IPS DF 4.7 (cell line): Measurements from ENCODE around the gene ZNF644.
"Not testable (repeated sequence)": the region's sequence is repeated elsewhere in the genome, so short reads cannot be mapped to it uniquely, and the experiment has no call there.

ENCODE experiments used
- DNase-seq: peaks from one replicate; pipeline ENCODE4 v3.0.0-alpha.2; 2013; ENCODE audit warnings: low spot score; ENCODE audit errors: extremely low read depth

Gene ZNF644

GRCh38 chr1:90928231-90928630 is 93.6 kb downstream of the ZNF644 start:
- not testable (repeated sequence) for DNase-seq

GRCh38 chr1:90927674-90928073 is 94.2 kb downstream of the ZNF644 start:
- DNase-seq = not testable (repeated sequence)

DNA sequence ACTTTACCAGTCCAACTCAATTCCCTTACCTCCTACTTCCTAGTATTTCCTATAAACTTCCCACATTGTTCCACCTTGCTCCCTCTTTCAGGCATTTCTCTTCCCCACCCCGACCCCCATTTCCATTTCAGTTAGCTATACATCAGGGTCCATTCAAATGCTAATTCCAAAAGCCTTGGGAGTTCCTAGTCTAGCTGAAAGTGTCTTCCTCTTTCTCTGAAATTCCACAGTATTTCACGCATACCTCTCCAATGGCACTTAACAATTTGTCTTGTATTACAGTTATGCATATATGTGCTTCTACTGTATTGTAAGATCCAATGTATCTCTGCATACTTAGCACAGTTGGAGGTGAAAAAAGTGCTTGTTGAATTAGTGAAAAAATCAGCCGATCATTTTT is 94.9 kb downstream of the ZNF644 start:
- peak; percentile 68 for DNase-seq

DNA sequence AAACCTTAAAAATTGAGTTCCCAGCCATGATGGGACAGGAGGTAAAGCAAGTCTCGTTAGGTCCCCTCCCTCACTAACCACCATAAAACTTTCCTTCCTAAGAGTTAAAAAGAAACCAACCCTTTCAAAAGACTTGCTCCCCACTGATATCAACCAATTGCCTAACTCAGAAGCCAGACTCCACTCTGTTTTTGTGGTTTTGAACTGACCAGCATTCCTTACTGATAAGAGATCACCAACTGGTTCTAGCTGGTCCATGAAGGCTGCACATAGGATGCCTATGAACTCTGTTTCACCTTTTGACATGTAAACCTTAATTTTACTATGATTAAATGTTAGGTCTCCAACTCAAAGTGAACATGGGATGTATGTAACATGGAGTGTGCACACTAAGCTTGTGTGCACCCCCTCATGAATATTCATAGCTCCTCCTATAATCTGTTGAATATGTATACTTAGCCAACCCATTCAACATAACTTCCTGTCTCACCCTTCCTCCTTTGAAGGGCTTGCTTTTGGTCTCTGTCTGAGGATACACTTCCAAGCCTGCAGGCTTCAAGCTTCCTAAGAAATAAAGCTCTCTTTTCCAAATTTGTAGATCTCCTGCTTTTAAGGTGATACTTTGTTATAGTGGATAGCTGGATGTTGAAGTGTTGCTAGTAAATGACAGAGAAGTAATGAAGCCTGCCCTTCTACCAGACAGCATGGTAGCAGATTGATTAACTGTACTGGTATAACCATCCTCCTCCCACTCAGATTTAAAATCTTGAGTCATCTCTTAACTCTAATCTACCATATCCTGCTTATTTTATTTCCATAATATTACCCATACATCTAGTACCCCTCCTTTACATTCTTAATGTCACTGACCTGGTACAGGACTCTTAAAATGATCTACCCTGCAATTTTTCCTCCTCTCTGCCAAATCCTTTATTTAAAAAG is 95.6 kb downstream of the ZNF644 start:
- no peak for DNase-seq

DNA sequence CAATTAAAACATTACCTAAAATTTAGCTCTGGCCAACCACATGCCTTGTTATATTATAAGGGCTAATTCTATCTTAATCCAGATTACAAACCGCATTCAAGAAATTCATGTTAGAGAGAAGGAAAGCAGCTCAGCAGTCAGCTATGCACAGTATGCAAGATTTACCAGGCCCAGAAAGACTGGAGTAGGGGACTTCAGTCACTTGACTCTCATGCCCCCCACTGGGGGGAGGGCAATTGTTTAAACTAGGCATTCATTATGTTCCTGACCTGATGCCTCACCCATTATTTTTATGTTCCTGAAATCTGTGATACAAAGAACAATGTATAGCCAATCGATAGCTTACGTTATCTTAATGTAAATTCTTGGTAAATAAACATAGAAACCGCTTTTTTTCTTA is 96.9 kb downstream of the ZNF644 start:
- DNase-seq = peak; percentile 44

- DNase-seq = no peak
Observed at GRCh38 chr1:90922996-90923395, 98.8 kb downstream of the ZNF644 start.

DNA sequence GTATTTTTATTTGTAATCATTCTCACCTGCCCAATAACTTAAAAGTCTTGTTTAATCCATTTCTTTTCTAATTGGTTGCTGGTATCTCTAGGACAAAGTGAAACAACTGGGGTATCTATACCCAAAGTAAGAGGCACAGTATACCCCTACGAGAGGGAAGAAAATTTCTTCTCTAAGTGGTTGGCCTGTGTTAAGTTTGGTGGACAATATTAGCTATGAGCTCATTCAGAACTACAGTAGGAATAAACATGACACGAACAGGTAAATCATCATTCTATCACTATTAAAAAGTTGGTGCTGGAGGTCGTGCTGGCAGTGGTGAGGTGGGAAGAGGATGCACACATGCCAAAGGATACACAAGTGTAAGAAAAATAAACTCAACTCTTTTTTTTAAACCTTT is 99.6 kb downstream of the ZNF644 start:
- no peak for DNase-seq

DNA sequence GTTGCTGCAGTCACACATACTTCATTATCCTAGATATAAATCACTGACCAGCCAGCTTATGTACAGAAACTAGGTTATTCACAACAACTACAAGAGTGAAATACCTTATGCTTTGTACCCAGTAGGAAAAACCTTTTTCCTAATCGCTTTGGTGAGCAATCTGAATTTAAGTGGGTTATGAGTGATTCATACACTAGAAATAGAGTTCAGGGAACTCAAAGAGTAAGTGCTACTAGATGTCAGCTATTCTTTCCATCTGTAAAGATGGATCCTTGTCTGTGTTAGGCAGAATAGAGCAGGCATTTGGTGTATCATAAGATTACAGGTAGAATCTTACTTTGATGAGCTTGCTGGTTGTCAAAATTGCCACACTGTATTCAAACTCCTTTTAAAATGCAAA is 101.9 kb downstream of the ZNF644 start:
- no peak for DNase-seq

- no peak for DNase-seq
Observed at GRCh38 chr1:90919190-90919719, 102.6 kb downstream of the ZNF644 start.

- no peak for DNase-seq
Observed at GRCh38 chr1:90911353-90911752, 110.5 kb downstream of the ZNF644 start.

DNA sequence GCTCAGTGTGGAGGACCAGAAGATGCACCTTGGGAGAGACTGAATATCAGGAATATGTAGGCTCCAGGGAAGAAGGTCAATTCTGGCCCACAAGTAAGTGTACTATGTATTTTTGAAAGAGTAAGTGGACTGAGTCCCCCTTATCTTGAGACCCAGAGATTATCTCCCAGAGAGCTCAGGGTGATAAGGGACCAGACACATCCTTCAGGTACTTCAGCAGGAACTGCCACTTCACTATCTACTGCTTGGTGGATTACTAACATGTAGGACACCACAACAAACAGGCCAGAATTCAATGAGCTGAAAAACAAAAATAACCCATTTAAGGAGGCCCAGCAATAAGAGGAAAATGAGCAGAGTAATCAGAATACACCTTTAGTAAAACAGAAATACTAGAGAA is 119.2 kb downstream of the ZNF644 start:
- DNase-seq = no peak

- DNase-seq = no peak
Observed at GRCh38 chr1:90899263-90899662, 122.6 kb downstream of the ZNF644 start.

GRCh38 chr1:90893679-90894078 is 128.2 kb downstream of the ZNF644 start:
- not testable (repeated sequence) for DNase-seq

GRCh38 chr1:90892884-90893283 is 129.0 kb downstream of the ZNF644 start:
- not testable (repeated sequence) for DNase-seq

DNA sequence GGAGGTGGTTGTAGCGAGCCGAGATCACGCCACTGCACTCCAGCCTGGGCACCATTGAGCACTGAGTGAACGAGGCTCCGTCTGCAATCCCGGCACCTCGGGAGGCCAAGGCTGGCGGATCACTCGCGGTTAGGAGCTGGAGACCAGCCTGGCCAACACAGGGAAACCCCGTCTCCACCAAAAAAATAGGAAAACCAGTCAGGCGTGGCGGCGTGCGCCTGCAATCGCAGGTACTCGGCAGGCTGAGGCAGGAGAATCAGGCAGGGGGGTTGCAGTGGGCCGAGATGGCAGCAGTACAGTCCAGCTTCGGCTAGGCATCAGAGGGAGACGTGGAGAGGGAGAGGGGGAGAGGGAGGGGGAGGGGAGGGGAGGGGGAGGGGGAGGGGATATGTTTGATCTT is 129.6 kb downstream of the ZNF644 start:
- DNase-seq = not testable (repeated sequence)

DNA sequence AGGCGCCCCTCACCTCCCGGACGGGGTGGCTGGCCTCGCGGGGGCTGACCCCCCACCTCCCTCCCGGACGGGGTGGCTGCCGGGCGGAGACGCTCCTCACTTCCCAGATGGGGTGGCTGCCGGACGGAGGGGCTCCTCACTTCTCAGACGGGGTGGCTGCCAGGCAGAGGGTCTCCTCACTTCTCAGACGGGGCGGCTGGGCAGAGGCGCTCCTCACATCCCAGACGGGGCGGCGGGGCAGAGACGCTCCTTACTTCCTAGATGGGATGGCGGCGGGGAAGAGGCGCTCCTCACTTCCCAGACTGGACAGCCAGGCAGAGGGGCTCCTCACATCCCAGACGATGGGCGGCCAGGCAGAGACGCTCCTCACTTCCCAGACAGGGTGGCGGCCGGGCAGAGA is 130.1 kb downstream of the ZNF644 start:
- not testable (repeated sequence) for DNase-seq

GRCh38 chr1:90882221-90882620 is 139.6 kb downstream of the ZNF644 start:
- DNase-seq = no peak

DNA sequence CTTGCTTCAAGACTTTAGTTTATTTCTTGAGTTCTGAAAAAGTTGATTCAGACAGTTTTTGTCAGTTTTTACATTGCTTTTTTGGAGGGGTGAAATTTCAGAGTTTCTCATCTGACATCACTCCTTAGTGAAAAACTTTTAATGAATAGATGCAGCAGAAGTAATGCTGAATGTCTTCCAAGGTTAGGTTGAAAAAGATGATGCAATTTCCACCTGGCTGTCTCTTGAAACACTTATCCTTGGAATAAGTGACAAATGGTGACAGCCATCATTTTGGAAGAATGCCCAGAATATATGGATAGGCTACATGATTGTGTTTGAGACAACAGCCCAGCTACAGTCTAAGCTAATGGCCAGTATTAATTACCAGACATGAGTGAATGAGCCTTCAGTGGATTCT is 140.8 kb downstream of the ZNF644 start:
- DNase-seq = no peak

GRCh38 chr1:90879281-90879680 is 142.6 kb downstream of the ZNF644 start:
- DNase-seq = no peak

- no peak for DNase-seq
Observed at GRCh38 chr1:90876101-90876500, 145.7 kb downstream of the ZNF644 start.
